Subcutaneous adipose tissue (tissue), 4 donors: ENCODE measurements around the gene ANXA3. TPM values are rescaled to one million over a fixed set of nuclear protein-coding genes. Genes with fewer than 3 reads are reported as not detected.

Experiments
- total RNA-seq, 4 donors: library from RNA; depleted of rRNA; stranded (reverse); fragments of >200 nt; gene quantifications; one replicate each; pipeline ENCODE4 v1.1.0, GENCODE V29; 2016
- TF ChIP-seq, protein P1 (sequence below): fragments of 450-650 bp; IDR thresholded peaks from one replicate; pipeline ENCODE4 v1.5.1; 2016; ENCODE audit warnings: low read depth, mild to moderate bottlenecking, control low read depth, antibody characterized with exemption, moderate library complexity

ANXA3 gene
- total RNA-seq, 4 donors from 2014 or later = 11.4 to 143 (median 66.1) TPM

DNA sequence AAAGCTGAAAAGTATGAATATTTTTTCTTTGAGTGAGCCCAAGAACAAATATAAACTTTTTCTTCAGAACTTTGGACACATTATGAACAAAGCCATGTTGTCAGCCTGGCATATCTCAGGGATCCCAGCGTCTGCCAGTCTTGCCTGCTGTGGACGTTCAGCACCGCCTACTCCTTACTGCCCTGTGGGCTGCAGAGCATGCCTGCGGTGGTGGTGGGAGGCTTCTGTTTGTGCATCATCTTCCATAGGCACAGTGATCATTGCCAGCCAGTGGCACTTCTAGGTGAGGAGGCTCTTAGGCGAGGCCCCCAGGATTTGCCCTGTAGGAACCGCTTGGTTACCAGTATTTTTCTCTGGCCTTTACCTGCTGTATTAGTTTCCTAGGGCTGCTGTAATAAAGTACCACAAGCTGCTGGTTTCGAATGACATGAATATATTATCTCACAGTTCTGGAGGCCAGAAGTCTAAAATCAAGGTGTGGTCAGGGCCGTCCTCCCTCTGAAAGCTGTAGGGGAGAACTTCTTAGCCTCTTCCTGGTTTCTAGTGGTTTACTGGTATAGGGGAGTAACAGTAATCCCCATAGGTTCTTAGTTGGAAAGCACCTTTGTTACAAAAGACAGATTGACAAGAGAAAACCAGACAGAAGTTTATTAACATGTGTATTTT lies 15.4 kb downstream of the ANXA3 start:
- TF ChIP-seq, protein P1, sequence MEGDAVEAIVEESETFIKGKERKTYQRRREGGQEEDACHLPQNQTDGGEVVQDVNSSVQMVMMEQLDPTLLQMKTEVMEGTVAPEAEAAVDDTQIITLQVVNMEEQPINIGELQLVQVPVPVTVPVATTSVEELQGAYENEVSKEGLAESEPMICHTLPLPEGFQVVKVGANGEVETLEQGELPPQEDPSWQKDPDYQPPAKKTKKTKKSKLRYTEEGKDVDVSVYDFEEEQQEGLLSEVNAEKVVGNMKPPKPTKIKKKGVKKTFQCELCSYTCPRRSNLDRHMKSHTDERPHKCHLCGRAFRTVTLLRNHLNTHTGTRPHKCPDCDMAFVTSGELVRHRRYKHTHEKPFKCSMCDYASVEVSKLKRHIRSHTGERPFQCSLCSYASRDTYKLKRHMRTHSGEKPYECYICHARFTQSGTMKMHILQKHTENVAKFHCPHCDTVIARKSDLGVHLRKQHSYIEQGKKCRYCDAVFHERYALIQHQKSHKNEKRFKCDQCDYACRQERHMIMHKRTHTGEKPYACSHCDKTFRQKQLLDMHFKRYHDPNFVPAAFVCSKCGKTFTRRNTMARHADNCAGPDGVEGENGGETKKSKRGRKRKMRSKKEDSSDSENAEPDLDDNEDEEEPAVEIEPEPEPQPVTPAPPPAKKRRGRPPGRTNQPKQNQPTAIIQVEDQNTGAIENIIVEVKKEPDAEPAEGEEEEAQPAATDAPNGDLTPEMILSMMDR = no peak

- TF ChIP-seq, protein P1 = no peak
These were observed 16.0 kb downstream of the ANXA3 start for GRCh38 chr4:78567500-78568060.

DNA sequence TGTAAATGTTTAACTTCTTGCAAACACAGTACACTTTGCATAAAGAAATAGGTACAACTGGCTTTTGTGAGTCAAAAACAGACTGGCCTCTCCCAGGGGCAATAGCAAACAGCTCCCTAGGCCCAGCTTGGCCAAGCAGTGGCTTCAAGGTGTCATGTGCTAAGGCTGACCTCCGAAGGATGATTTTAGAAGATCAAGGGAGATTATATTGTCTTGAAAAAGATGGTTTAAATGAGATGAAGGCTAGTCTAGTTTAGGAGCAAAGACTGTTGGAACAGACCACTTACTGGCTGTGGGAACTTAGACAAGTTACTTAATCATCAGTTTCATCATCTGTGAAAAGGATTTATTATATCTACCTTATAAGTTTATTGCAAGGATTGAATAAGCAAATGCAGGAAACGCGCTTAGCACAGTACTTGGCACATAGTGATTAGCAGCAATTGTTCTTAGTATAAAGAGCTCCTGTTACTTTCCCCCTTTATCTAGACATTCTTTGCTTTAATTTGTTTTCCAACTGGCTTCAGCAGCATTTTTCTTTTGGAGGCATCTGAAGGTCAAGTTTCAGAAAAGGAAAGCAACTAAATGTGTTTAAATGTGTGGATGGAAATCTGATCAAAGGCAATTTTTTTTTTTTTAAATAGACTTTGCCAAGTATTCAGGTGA lies 17.2 kb downstream of the ANXA3 start:
- TF ChIP-seq, protein P1 = no peak

DNA sequence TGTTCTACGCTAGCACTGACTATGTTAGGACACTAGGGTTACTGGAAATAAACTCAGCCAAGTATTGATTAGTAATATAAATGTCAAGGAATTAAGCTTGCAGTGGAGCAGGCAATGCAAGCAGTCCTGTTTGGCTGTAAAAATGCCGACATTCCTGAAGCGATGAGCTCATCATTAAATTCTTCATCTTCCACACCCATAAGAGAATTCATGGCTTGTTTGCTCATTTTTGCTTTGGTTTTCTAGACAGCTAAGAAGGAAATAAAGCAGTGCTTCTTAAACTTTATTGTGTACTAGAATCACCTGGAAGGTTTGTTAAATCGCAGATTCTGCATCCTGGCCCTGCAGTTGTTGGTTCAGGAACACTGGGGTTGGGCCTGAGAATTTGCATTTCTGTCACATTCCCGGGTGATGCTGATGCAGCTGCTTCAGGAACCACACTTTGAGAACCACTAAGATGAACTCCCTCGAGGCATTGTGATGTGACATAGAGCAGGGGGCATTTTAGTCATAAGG lies 17.8 kb downstream of the ANXA3 start:
- TF ChIP-seq, protein P1 = no peak

- TF ChIP-seq, protein P1 = no peak
These were observed 18.5 kb downstream of the ANXA3 start for GRCh38 chr4:78570117-78570516.

DNA sequence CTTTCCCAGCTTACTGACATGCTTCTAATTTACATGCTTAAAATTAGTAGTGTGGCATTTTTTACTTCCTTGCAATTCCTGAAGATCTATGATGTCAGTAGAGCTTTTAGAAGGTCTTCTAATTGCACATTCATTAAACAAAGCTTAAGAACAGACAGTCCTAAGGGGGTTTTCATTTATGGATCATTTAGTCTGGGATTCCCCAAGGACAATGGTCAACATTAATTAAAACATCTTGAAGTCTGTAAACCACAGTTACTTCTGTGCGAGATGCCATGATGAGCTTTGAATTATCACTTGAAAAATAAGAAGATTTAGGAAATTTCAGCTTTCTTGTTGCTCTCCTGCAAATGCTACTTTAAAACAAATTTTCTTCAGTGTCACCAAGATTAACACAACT lies 20.2 kb downstream of the ANXA3 start:
- TF ChIP-seq, protein P1 = no peak
